ENCODE measurements around the gene IGSF9B. TPM values are rescaled to one million over a fixed set of nuclear protein-coding genes. Genes with fewer than 3 reads are reported as not detected.

The IGSF9B gene
- total and polyA plus RNA-seq, 2 of the 13 experiments (the other 11 are each of a cell fraction or from before 2014, with no cell fraction given) = not detected

DNA sequence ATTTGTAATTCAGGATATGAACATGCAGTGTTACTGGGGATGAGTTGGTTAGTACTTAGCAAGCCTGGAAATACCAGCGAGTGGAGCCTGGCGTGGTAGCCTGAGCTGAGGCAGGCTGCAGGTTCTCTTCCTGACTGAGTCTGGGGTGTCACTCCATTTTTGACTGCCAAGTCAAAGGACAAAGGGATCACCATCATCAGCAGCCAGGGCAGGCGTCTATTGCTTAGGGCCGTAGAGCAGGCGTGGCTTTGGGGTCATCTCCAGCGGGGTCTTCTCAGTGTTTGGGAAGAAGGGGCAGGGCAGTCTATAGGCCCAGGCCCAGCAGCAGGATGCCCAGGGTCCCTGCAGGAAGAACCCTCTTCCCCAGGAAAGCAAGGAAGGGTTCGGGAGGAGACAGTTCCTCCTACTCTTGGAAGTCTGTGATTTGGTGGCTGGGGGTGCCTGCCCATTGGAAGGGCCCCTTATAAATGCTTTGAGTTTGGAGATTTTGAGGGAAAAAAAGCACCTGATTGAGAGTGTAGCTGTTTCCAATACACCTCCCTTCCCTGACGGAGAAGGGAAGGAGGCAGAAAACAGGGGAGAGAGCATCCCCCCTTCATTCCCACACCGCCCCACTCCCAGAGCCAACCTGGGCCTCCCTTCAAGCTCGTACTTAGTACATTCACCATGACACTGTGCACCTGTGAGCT lies 60.0 kb downstream of the IGSF9B start (continued):
- no peak for TF ChIP-seq MYNN (CRISPR knock-in tag; IDR thresholded peaks at IDR 0.05; ENCODE audit: low read depth)
- TF ChIP-seq FOXO1 (CRISPR knock-in tag; IDR thresholded peaks at IDR 0.05) = no peak

DNA sequence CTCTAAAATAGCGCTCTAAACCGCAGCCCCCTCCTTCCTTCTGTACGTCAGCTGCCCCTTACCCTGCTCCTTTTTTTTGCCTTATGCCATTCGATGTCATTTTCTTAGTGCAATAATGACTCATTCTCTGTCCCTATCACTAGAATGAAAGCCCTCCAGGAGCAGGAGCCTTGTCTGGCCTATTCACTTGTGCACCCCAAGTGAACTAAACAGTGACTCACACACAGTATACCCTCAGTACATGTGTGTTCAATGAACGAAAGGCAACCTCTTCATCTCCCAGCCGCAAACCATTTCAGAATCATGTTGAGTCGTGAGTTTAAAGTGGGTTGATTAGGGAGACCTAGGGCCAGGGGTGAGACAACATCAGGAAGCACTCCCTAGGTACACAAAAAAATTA lies 60.7 kb downstream of the IGSF9B start:
- BruUV-seq (replicated peaks) = no TSS peak
- WGBS (ENCODE audit: low lambda C conversion rate) = 4% methylated on average over 7 of the region's 7 CpGs
- Histone ChIP-seq H3K4me2 (ENCODE audit: low read depth, low read length) (no peak overlapping the region), H3K36me3 (replicated peaks in 1 of 2; ENCODE audit: control insufficient read depth in 1 of 2, insufficient read depth in 2 of 2, low read length in 2 of 2) (no peaks in the 10 kb centered on the region), H2AFZ (ENCODE audit: low read length) (no peak overlapping the region), H3K4me1 (ENCODE audit: insufficient read depth, low read length) (no peaks in the 10 kb centered on the region), H3K27me3 (ENCODE audit: control insufficient read depth in 1 of 2, insufficient read depth in 2 of 2, low read length in 2 of 2) (peaks cover 3 to 14% of the 10 kb centered on the region in 2 experiments; a peak in 3 of 5 replicates), H3K9ac (ENCODE audit: insufficient read depth, low read depth, low read length) (no peak overlapping the region), H4K20me1 (ENCODE audit: insufficient read depth, low read length) (no peaks in the 10 kb centered on the region), H3K79me2 (ENCODE audit: insufficient read depth, low read length) (no peaks in the 10 kb centered on the region), H3K4me3 (replicated peaks in 1 of 3; ENCODE audit: insufficient read depth in 1 of 3, low read depth in 2 of 3, low read length in 3 of 3) (no peak overlapping the region), H3K27ac (ENCODE audit: extremely low read length, insufficient read depth, low read length) (no peak overlapping the region), H3K9me3 (ENCODE audit: low read length) (no peaks in the 10 kb centered on the region)
- DNase-seq (ENCODE audit: low spot score) (no peak), FAIRE-seq (no peak), ATAC-seq (no peak)
- intact Hi-C loops (cut with micrococcal nuclease; ENCODE audit: unreplicated experiment) (no loop called here), in situ Hi-C loops (cut with HindIII; ENCODE audit: extremely low pct_ligation_motif_present, low pct_unique_long_range_greater_than_20kb) (no loop called here)
- no peak for TF ChIP-seq KLF9 (CRISPR knock-in tag; IDR thresholded peaks at IDR 0.05; ENCODE audit: low read depth)
- TF ChIP-seq, protein P1, sequence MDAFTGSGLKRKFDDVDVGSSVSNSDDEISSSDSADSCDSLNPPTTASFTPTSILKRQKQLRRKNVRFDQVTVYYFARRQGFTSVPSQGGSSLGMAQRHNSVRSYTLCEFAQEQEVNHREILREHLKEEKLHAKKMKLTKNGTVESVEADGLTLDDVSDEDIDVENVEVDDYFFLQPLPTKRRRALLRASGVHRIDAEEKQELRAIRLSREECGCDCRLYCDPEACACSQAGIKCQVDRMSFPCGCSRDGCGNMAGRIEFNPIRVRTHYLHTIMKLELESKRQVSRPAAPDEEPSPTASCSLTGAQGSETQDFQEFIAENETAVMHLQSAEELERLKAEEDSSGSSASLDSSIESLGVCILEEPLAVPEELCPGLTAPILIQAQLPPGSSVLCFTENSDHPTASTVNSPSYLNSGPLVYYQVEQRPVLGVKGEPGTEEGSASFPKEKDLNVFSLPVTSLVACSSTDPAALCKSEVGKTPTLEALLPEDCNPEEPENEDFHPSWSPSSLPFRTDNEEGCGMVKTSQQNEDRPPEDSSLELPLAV (CRISPR knock-in tag; conservative IDR thresholded peaks at IDR 0.05; ENCODE audit: low read depth) = no peak
- no peak for TF ChIP-seq ZNF720 (CRISPR knock-in tag; IDR thresholded peaks at IDR 0.05)
- TF ChIP-seq, protein P2, sequence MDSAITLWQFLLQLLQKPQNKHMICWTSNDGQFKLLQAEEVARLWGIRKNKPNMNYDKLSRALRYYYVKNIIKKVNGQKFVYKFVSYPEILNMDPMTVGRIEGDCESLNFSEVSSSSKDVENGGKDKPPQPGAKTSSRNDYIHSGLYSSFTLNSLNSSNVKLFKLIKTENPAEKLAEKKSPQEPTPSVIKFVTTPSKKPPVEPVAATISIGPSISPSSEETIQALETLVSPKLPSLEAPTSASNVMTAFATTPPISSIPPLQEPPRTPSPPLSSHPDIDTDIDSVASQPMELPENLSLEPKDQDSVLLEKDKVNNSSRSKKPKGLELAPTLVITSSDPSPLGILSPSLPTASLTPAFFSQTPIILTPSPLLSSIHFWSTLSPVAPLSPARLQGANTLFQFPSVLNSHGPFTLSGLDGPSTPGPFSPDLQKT (CRISPR knock-in tag; IDR thresholded peaks at IDR 0.05; ENCODE audit: borderline replicate concordance) = no peak
- TF ChIP-seq, protein P3, sequence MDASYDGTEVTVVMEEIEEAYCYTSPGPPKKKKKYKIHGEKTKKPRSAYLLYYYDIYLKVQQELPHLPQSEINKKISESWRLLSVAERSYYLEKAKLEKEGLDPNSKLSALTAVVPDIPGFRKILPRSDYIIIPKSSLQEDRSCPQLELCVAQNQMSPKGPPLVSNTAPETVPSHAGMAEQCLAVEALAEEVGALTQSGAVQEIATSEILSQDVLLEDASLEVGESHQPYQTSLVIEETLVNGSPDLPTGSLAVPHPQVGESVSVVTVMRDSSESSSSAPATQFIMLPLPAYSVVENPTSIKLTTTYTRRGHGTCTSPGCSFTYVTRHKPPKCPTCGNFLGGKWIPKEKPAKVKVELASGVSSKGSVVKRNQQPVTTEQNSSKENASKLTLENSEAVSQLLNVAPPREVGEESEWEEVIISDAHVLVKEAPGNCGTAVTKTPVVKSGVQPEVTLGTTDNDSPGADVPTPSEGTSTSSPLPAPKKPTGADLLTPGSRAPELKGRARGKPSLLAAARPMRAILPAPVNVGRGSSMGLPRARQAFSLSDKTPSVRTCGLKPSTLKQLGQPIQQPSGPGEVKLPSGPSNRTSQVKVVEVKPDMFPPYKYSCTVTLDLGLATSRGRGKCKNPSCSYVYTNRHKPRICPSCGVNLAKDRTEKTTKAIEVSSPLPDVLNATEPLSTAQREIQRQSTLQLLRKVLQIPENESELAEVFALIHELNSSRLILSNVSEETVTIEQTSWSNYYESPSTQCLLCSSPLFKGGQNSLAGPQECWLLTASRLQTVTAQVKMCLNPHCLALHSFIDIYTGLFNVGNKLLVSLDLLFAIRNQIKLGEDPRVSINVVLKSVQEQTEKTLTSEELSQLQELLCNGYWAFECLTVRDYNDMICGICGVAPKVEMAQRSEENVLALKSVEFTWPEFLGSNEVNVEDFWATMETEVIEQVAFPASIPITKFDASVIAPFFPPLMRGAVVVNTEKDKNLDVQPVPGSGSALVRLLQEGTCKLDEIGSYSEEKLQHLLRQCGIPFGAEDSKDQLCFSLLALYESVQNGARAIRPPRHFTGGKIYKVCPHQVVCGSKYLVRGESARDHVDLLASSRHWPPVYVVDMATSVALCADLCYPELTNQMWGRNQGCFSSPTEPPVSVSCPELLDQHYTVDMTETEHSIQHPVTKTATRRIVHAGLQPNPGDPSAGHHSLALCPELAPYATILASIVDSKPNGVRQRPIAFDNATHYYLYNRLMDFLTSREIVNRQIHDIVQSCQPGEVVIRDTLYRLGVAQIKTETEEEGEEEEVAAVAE (CRISPR knock-in tag; IDR thresholded peaks at IDR 0.05; ENCODE audit: borderline replicate concordance) = no peak
- no peak for TF ChIP-seq CREM (IDR thresholded peaks at IDR 0.05)
- TF ChIP-seq CREM (CRISPR knock-in tag; IDR thresholded peaks at IDR 0.05) = no peak
- ChIA-PET POLR2A (no interaction called here), CTCF (ENCODE audit: low intra/inter-chr PET ratio, low total read pairs) (no interaction called here)
